NCI-H2107 (cell line): ENCODE results near the gene FBXW2.

Experiments used
- DNase-seq: peaks from one replicate; lab custom pipeline; 2025; lab: John Stamatoyannopoulos, UW

Gene FBXW2

DNA sequence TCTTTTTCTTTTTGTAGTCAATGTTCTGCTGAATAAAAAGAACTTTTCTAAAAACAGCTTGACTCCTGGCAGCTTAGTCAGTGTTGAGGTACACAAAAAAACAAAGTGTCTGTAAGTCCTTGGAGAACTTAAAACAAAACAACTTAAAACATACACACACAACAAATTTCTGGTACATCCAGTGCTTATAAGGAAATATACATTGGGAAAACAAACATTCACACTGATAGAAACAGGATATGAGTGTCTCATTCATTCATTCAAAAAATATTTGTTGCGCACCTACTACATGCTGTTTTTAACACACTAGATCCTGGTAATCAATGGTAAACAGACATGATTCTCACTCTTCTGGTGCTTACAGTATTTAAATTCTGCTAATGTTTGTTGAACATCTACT lies 51.5 kb downstream of the FBXW2 start:
- no peak for DNase-seq

DNA sequence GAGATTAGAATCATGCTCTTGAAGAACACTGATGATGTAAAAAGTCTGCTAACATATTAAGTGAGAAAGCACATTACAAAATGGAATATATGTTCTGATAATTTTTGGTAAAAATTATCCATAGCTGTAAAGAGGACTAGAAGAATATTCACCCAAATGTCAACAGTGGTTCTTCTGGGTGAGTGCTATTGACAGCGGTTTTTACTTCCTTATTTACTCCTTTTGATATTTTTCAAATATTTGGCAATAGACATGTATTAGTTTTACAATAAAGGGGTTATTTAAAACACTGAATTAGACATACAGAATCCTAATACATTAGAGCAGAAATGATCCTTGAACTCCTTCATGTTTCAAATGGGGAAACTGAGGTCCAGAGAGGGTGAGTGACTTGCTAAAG lies 52.0 kb downstream of the FBXW2 start:
- DNase-seq, result no peak

DNA sequence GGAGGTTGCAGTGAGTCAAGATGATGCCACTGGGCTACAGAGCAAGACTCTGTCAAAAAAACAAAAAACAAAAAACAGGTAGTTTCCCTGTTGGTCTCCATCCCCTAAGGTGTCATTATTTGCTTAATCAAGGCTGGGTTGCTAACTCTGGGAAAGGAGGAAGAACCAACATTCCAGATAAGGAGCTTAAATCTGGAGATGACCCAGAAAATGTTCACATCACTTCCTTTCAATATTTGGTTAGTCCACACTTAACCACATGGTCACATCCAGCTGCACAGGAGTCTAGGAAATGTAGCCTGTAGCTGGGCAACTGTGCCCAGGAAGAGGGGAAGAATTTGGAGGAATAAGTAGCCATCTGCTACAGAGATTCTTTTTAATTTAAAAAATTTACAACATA lies 53.1 kb downstream of the FBXW2 start:
- DNase-seq, result no peak

DNA sequence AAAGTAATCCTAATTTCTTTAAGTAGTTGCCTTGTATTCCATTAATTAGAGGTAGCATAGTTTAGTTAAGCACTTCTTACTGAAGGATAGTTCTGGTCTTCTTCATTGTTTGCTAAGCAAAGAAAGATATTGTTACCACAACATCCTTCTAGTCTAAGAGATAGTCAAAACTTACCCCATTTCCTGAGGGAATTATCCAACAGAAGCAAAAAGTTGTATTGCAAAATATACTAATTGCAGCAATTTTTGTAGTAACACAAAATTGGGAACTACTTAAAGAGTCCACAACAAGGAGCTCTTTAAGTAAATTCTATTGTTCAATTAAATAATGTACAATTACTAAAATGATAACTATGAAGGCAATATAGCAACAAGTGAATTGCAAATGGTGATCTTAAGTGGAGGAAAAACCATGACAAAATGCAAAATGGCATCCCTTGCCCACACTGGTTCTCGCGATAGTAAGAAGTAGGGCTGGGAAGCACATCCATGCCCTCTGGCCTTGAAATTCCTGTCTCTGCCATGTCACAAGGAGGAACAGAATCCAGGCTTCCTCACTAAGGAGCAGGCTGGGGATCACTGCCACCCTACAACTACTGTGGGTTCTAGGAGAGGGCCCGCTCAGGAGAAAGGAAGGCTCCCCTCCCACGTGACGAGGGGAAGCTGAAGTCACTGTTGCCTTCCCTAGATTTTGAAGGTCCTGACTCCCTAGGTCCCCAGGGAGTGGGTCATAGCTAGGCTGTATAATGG lies 55.6 kb downstream of the FBXW2 start:
- DNase-seq, result no peak

DNA sequence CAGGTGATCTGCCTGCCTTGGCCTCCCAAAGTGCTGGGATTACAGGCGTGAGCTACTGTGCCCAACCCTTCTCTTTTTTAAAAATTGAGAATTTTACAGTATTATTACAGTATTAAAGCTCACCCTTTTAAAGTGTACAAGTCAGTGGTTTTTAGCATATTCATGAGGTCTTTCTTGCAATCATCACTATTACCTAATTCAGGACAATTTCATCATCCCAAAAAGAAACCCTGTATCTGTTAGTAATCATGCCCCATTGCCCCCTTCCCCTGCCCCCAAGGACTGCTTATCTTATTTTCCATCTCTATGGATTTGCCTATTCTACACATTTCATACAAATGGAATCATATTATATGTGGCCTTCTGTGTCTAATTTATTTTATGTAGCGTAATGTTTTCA lies 56.3 kb downstream of the FBXW2 start:
- no peak for DNase-seq

DNA sequence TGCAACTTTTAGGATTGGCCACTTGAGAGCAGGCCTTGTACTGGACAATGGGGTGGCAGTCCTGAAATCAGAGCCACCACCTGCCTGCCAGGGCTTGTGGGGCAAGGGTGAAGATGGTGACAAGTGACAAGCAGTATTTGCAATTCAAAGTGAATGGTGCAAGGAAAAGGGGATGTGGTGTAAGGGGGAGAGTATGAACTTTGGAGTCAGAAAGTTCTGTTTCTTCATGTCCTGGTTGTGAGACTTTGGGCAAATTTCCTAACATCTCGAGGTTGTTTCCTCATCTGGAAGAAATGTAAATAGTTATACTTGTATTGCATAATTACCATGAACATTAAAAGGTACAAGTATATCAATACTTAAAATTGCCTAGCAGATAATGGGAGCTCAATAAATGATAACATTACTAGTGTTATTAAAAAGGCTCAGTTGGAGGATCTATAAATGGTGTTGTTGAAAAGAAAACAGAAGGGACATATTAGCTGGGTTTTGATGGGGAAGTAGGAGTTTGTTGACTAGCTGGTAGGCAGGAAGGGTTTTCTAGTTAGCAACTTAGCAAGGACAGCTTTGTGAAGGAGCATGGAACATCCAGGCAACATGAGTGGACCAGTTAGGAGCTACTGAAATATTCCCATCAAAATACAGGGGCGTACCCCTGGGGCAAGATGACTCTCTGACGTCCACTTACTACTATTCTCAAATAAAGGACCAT lies 57.6 kb downstream of the FBXW2 start:
- DNase-seq, result no peak

DNA sequence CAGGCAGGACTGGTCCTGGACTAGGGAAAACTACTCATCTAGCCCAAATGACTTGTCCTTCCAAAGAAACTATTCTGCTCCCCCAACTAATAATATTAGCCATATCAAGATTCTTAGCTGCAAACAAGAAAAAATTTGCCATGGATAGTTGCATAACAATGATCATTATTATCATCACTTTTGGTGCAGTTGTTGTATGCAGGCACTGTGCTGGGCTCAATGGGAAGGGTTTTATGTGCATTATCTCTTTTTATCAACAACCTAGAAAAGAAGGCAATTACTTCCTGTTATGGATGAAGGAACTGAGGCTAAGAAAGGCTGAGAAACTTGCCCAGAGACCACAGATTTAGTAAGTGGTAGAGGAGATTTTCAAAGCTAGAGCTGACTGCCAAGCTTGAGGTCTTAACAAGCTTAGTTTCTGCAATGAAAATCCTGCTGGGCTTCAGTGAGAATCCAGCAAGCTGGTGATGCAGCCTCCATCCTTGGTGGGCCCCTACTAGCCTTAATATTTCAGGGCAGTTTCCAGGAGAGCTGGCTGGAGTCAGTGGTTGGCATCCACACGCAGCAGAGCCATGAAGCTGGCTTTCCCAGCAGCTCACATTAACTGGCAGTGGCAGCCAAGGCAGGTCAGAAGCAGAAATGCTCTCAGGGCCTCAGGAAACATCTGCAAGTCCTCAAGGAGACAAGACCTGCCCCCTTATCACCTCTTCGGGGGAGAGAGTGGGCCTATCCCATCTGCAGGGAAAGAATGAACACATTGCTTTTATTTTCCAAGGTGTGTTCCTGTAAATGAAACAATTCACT lies 58.4 kb downstream of the FBXW2 start:
- DNase-seq, result no peak

DNA sequence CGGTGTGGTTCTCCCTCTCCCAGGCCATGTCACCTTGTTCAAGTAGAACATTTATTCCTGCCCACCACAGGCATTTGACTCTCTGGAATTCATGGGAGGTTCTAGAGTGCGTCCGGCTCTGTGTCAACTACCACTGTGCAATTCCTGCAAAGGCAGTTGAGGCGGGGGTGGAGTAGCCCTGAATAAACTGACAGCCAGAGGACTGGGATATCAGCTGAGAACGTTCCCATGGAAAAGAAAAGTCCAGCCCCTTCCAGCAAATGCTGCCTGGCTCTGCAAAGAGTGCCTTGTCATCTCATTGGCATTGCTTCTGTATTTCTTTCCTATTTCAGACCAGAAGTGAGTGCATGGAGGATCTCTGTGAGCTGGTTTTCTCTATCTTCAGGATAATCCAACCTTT lies 60.0 kb downstream of the FBXW2 start:
- no peak for DNase-seq

DNA sequence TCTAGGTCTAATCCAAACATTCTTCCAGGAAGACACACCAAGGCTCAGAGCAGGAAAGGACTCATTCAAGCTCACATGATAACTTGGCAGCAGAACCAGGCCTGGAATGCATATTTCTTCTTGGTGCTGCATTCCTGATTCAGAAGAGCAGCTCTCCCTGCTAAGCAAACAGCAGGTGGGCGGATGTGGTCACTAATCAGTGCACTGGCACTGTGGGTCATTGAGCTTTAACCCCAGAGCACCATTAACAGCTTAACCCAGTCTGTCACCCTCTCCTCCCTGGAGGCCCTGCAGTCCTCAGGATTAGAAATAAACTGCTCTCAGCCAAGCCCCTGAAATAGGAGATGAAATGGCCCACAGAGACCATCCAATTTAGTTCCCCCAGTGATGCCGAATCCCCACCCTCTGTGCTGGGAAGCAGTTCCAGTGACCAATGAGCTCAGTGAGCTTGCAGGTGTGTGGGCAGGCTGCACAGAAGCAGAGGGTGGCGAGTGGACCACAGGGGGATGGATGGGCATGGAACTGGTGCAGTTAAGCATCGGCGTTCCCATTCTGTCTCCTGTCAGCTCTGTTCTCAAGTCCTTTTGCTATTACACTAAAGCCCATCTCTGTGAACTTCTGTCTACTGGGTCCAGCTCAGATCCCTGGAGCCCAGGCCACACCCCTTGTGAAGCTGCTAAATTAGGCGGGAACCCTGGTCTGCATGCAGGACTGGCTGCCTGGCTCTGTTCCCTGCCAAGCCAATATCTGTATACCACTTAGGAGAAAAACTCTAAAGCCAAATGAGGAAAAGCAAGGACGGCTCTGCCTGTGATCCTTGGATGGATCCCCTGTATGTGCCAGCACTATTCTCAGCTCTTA lies 62.3 kb downstream of the FBXW2 start:
- no peak for DNase-seq

DNA sequence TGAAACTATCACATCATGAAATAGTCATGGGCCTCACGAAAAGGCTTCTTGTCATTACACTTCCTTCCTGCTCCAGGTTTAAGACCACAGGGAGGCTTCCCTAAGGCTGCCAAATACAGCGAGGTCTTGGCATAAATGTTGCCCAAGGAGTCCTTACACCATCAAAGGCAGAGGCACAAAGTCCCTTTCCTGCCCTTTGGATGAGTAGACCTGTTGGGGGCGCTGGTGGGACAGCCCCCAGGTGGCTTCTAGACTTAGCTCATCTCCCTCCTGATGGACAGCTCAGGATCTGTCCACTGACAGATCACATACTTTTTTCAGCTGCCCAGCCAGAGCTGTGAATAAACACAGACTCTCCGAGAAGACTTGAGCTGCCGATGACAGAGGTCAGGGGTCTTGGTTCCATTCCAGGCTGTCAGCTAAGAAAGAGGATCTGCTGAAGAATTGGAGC lies 63.4 kb downstream of the FBXW2 start:
- DNase-seq, result no peak

DNA sequence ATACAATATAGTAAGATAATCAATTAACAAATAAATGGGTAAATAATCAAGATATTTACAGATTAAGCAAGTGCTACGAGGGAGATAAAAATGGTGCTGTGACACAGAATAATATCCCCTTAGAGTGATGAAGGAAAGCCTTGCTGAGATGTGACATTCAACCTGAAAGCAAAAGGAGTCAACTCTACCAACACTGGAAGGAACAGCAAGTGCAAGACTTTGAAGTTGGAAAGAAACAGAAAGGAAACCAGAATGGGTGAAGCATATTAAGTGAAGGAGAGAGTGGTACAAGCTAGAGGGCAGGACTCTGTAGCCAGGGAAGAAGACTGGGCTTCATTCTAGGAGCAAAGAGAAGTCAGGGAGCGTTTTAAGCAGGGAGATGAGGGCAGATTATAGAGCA lies 66.7 kb downstream of the FBXW2 start:
- no peak for DNase-seq

DNA sequence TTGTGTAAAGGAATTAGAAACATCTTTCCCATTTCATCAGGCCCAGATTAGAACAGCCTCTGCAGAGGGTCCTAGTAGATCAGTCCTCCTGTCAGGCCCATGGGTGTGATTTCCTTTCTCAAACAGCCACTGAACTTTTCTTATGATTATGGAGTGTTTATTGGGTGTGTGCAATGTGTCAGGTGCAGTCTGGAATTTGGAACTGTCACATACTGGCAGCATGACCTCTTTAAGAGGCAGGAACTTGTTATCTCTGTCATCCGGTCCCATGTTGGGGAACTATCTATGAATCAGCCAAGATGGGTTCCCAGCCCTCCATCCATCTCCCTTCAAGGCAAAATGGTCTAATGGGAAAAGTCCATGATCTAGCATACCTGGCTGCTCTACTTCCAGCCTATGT lies 67.3 kb downstream of the FBXW2 start:
- no peak for DNase-seq

DNA sequence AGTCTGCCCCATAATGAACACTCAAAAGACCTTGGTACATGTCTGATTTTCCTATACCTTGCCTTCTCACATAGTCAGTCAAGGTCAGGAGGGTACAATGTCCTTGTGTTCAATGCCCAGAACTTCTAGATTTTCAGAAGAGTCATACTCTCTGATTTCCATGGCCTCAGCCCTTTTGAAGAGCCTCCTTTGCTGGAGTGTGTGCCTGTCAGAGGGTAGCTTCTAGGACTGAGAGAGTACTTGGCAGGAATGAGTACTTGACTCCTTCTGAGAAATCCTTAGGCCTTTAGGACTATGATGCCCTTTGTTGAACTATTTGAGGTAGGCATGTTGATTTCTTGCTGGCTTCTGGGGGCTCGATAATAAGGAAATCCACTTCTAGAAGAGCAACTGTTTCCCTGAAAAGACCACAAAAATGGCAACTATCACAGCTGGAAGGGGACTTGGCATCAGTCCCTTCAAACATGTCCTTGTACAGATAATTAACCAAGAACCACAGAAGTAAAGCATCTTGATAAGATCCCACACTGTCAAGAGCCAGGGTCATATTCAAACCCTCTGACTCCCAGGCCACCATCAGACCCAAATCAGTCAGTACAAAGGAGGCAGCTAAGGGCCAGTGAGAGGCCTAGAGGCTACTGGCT lies 68.3 kb downstream of the FBXW2 start:
- no peak for DNase-seq

DNA sequence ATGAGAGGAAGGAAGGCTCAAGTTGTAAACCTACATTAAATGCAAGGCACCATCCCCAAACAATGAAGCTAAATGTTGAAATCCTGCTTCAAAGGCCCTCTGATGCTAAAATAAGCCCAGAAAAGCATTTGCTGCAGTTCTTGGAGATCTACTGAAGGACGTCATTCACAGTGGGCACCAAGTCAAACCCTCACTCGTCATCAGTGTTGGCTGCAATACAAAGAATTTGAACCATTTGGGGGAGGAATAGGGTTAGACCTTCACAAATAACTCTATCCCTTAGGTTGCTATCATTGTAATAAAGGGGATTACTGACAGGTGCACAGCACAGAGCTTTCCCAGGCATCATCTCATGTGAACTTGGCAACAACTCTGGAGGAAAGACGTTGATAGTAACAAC lies 69.7 kb downstream of the FBXW2 start:
- no peak for DNase-seq

DNA sequence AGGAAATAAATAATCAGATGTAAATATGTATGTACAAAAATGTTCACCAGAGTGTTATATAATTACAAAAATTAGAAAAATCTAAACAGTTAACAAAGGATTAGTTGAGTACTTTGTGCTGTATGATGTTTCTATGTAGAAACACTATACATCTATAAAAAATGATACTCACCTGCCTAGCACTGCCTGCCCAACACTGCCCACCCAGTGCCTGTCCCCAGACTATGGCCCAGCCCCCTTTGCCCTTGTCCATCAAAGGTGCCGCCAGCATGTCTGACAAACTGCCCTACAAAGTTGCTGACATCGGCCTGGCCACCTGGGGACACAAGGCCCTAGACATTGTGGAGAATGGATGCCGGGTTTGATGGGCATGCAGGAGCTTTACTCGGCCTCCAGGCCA lies 72.8 kb downstream of the FBXW2 start:
- no peak for DNase-seq

DNA sequence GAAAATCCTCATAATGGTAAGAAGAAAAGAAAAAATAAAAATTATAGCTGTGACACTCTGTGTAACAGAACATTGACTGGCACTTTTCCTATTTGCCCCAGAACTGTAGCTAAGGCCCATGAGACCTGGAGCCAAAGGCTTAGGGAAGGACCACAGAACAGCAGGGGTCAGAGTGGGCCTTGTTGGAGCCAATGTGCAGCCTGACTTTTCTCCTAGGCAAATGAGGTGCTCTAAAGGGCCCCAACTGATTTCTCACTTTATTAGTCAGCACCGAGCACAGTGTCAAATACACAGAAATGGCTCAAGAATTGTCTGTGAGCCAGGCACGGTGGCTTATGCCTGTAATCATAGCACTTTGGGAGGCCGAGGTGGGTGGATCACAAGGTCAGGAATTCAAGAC lies 74.9 kb downstream of the FBXW2 start:
- no peak for DNase-seq

DNA sequence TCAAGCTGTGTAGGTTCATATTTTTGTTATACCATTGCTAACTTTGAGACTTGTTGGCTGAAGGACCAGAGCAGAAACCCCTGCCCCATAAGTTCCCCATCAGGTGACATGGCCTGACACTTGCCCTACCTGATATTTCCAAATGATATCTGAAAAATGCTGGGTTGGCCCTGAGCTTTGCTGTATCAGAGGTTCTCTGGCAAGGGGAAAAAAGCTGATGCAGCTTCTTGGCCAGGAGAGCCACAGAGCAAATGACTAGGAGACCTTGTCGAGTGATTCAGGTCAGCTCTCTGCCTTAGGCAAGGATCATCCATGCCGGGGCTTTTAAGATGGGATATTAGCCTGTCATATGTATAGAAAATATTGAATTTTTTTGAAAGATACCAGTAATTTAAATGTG lies 76.0 kb downstream of the FBXW2 start:
- DNase-seq, result no peak

DNA sequence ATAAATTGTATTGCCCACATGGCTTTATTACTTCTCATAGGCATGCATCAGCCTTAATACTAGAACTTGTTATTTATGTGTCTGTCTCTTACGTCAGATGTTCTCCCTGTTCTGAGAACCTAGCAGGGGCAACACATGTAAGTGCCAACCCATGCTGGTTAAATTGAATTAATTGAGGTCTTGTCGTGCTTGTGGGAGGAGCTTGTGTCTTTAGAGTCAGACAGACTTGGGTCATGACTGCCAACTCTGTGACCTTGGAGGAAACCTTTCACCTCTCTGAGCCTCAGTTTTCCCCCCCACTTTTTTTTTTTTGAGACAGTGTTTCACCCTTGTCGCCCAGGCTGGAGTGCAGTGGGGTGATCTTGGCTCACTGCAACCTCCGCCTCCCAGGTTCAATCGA lies 76.7 kb downstream of the FBXW2 start:
- DNase-seq, result no peak

DNA sequence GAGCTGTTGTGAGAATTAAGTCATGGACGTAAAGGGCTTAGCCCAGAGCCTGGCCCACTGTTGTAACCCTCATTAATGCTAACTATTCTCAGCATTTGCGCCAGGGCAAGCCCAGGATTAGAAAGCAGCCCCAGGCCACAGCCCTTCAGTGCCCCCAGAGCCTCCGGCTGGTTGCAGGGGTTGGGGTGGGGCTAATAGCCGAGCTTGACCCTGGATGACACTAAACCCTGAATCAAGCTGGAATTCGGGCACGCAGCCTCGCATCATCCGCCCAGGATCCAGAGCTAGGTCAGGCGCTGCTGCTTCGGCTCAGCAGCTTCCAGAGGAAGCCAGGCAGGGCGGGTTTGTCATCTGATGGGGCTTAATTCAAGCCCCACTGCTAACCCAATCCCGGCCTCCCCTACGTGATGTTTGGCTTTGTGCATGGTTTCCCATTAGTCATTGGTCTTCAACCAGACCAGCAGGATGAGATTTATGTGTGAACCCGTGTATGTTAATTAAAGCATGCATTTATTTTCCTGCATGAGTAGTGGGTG lies 77.8 kb downstream of the FBXW2 start:
- no peak for DNase-seq

DNA sequence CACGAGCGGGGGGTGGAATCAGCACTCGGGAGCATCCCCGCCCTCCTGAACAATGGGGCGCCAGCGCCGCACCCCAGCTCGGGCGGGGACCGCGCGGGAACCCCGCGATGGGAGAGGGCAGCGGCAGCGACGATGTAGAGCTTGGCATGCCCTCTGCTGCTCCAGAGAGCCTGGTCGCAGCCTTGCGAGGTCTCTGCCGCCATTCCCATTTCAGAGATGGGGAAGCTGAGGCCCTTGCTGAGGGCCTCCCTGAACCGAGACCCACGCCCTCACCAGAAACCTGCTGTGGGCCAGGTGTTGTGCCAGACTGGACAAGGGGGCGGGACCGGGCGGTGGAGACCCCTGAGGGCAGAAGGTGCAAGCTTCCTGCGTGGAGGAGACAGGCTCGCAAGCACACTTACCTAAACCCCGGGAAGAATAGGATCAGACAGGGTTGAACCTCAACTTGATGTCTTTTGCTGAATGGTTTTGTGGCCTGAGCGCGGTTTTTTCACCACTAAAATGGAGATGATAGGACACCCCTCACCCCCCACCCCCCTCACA lies 78.3 kb downstream of the FBXW2 start:
- no peak for DNase-seq
